NT2/D1 (cell line): Measurements from ENCODE around the gene FAXDC2.

Experiments used
- SUZ12 ChIP-seq: IDR thresholded peaks from 2 replicates; pipeline ENCODE4 v1.6.1; 2011; ENCODE audit not compliant: insufficient read length, insufficient read depth; ENCODE audit errors: extremely low read depth
- ZNF274 ChIP-seq: IDR thresholded peaks from 2 replicates; pipeline ENCODE4 v1.6.1; 2011; ENCODE audit warnings: mild to moderate bottlenecking, low read depth, low read length

- TF ChIP-seq SUZ12 (no peak), ZNF274 (no peak)
Measured at GRCh38 chr5:154865466-154866184, 15.2 kb upstream of the FAXDC2 start.
